SK-N-MC (cell line): ENCODE data around the gene F3.

Source experiments
- DNase-seq: peaks from one replicate; pipeline ENCODE4 v3.0.0-alpha.2; 2011; ENCODE audit warnings: low read depth, low spot score
- H3K27ac ChIP-seq: fragments of 200-600 bp; sonication (generic); 2 replicates; pipeline ENCODE4 v1.5.1; 2016; ENCODE audit warnings: mixed run types
- H3K36me3 ChIP-seq: fragments of 200-600 bp; sonication (generic); 2 replicates; pipeline ENCODE4 v1.6.1; 2017; ENCODE audit warnings: antibody characterized with exemption, low read length, mixed read lengths; ENCODE audit not compliant: insufficient read depth
- H3K4me3 ChIP-seq: fragments of 200-600 bp; sonication (generic); 2 replicates; pipeline ENCODE4 v1.5.1; 2016
- H3K9ac ChIP-seq: fragments of 200-600 bp; sonication (generic); 2 replicates; pipeline ENCODE4 v1.8.0; 2017; ENCODE audit warnings: mixed run types, mixed read lengths; ENCODE audit not compliant: insufficient read length
- H3K9me3 ChIP-seq: fragments of 200-600 bp; sonication (generic); 2 replicates; pipeline ENCODE4 v1.6.1; 2017; ENCODE audit warnings: low read depth, mild to moderate bottlenecking, antibody characterized with exemption, low read length, moderate library complexity, mixed read lengths
- EZH2 ChIP-seq: fragments of 200-600 bp; sonication (generic); IDR thresholded peaks from one replicate; pipeline ENCODE4 v1.6.1; 2017; ENCODE audit warnings: antibody characterized with exemption
- FOXP2 ChIP-seq: optimal IDR thresholded peaks from 2 replicates; pipeline ENCODE3; 2011; ENCODE audit warnings: mild to moderate bottlenecking, moderate library complexity; ENCODE audit not compliant: insufficient read depth; ENCODE audit errors: extremely low read length, control extremely low read depth
- POLR2AphosphoS5 ChIP-seq: IDR thresholded peaks from 2 replicates; pipeline ENCODE4 v1.6.1; 2012; ENCODE audit warnings: mild to moderate bottlenecking, low read depth, low read length, borderline replicate concordance

The F3 gene

DNA sequence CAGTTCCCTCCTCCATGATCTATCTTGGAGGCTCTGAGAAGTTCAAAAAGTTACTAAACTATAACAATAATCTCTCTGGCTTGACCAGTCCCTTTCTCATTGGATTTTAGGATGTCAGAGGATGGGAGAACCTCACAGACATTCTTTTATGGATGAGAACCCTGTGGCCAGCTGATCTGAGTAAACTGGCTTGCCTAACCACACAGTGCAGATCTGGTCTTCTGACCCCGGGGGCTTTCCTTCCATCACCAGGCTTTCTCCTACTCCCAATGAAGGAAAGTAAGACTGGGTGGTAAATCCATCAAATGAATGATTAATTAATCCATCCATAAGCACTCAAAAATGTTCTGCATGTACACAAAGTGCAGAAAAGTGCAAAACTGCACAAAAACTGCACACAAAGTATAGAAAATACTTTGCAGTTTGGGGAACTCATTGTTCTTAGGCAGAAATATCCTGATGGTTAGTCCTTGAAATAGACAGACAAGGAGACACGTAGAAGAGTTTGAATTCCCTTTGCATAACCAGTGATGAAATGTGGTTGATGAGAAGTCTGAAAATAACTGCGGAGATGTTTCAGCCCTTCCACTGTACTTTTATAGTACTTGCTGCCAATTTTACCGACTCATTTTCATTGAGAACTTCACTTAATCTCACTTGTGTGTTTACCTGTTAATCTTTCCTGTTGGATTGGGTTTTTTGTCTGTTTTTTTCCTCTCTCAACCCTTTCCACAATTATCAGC, 2.5 kb upstream of the F3 start:
- H3K27ac ChIP-seq: no peak overlapping the region
- peaks cover 1% of the 10 kb centered on the region; the same call in 1 of the 2 replicates for H3K36me3 ChIP-seq
- H3K9ac ChIP-seq: no peak overlapping the region
- H3K4me3 ChIP-seq: no peak overlapping the region
- TF ChIP-seq POLR2AphosphoS5: no peak
- TF ChIP-seq FOXP2: no peak
- TF ChIP-seq EZH2: no peak
- no peaks in the 10 kb centered on the region for H3K9me3 ChIP-seq
- no peak for DNase-seq

DNA sequence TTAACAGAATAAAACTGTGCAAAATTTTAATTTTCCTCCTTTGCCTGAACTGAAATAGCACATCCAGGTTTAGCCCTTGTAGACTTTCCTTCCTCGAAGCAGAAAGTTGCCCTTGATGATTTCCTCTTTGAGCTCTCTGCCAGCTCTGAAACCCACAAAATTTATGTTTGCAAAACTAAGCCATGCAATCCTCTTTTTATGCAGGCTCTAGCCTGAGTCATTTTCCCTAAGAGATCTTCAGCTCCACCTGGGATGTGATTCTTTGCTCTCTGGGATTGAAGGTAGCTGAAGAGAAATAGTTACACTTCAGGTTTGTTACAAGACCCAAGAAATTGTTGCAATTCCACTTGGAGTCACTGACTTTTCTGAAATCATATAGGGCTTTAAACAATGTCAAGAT, 1.4 kb upstream of the F3 start:
- H3K36me3 ChIP-seq: peaks cover 7% of the 10 kb centered on the region; the same call in 1 of the 2 replicates
- H3K4me3 ChIP-seq: peak overlapping the region; percentile 89
- H3K9me3 ChIP-seq: no peaks in the 10 kb centered on the region
- H3K9ac ChIP-seq: no peak overlapping the region
- no peak for TF ChIP-seq FOXP2
- 0 out of 2 replicates have a peak overlapping the region, but pooled peaks have one; percentile 19 for H3K27ac ChIP-seq
- no peak for DNase-seq

GRCh38 chr1:94542088-94542870, 720 bp upstream of the F3 start:
- no peak for TF ChIP-seq FOXP2
- no peak for TF ChIP-seq EZH2
- TF ChIP-seq POLR2AphosphoS5: no peak
- Histone ChIP-seq H3K27ac (0 out of 2 replicates have a peak overlapping the region, but pooled peaks have one; percentile 19), H3K36me3 (peaks cover 10% of the 10 kb centered on the region), H3K9me3 (no peaks in the 10 kb centered on the region), H3K9ac (peak overlapping the region; percentile 59), H3K4me3 (peak overlapping the region; percentile 89)
- DNase-seq: no peak

- TF ChIP-seq EZH2 (no peak), POLR2AphosphoS5 (no peak), FOXP2 (no peak)
- peak overlapping the region; percentile 89 for H3K4me3 ChIP-seq
- no peak for DNase-seq
- peaks cover 23% of the 10 kb centered on the region for H3K36me3 ChIP-seq
- H3K9me3 ChIP-seq: no peaks in the 10 kb centered on the region
- no peak overlapping the region for H3K27ac ChIP-seq
- H3K9ac ChIP-seq: peak overlapping the region; percentile 72
Measured at GRCh38 chr1:94540440-94541245, 916 bp downstream of the F3 start.

DNA sequence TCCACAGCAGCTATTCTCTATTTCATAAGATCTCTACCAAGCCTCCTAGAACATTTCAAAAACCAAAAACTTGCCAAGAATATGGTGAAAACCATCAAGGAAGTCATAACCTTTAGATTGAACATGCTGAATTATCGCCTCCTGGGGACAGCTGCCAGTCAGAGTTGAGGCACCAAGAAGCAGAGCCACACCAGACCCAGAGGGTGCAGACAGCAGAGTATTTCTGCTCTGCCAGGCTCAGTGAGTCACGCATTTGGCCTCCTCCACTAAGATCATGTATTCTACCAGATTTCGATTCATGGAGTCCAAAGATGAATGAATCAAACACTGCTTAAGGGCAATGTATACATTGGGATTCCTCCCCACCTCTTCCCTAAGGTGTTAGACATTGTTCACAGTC, 2.1 kb downstream of the F3 start:
- no peak overlapping the region for H3K9ac ChIP-seq
- DNase-seq: no peak
- no peak overlapping the region for H3K27ac ChIP-seq
- TF ChIP-seq POLR2AphosphoS5: no peak
- no peak for TF ChIP-seq EZH2
- TF ChIP-seq FOXP2: no peak
- H3K36me3 ChIP-seq: peaks cover 34% of the 10 kb centered on the region
- no peaks in the 10 kb centered on the region for H3K9me3 ChIP-seq
- peak overlapping the region; percentile 89 for H3K4me3 ChIP-seq

GRCh38 chr1:94538243-94538827, 3.2 kb downstream of the F3 start:
- no peak for TF ChIP-seq FOXP2
- no peak for TF ChIP-seq EZH2
- no peak for TF ChIP-seq POLR2AphosphoS5
- H3K36me3 ChIP-seq: peaks cover 38% of the 10 kb centered on the region
- no peak overlapping the region for H3K27ac ChIP-seq
- H3K9ac ChIP-seq: no peak overlapping the region
- H3K4me3 ChIP-seq: peak overlapping the region; percentile 89; the same call in 1 of the 2 replicates
- no peak for DNase-seq
- H3K9me3 ChIP-seq: no peaks in the 10 kb centered on the region

- H3K4me3 ChIP-seq: no peak overlapping the region
- TF ChIP-seq EZH2 (no peak), POLR2AphosphoS5 (no peak), FOXP2 (no peak)
- DNase-seq: no peak
Measured at GRCh38 chr1:94537254-94537653, 4.3 kb downstream of the F3 start.

GRCh38 chr1:94535879-94536278, 5.7 kb downstream of the F3 start:
- Histone ChIP-seq H3K27ac (no peak overlapping the region), H3K4me3 (no peak overlapping the region), H3K36me3 (peaks cover 58% of the 10 kb centered on the region), H3K9me3 (no peaks in the 10 kb centered on the region), H3K9ac (no peak overlapping the region)
- TF ChIP-seq FOXP2 (no peak), EZH2 (no peak), POLR2AphosphoS5 (no peak)
- no peak for DNase-seq

More at GRCh38 chr1:94537254-94537653, 4.3 kb downstream of the F3 start:
- Histone ChIP-seq H3K9me3 (no peaks in the 10 kb centered on the region), H3K9ac (no peak overlapping the region), H3K27ac (no peak overlapping the region), H3K36me3 (peaks cover 48% of the 10 kb centered on the region)
